DMS79 (cell line): ENCODE data around the gene SHISA7.

Experiments
- DNase-seq: peaks from one replicate; lab custom pipeline; 2025; lab: John Stamatoyannopoulos, UW

The SHISA7 gene

DNA sequence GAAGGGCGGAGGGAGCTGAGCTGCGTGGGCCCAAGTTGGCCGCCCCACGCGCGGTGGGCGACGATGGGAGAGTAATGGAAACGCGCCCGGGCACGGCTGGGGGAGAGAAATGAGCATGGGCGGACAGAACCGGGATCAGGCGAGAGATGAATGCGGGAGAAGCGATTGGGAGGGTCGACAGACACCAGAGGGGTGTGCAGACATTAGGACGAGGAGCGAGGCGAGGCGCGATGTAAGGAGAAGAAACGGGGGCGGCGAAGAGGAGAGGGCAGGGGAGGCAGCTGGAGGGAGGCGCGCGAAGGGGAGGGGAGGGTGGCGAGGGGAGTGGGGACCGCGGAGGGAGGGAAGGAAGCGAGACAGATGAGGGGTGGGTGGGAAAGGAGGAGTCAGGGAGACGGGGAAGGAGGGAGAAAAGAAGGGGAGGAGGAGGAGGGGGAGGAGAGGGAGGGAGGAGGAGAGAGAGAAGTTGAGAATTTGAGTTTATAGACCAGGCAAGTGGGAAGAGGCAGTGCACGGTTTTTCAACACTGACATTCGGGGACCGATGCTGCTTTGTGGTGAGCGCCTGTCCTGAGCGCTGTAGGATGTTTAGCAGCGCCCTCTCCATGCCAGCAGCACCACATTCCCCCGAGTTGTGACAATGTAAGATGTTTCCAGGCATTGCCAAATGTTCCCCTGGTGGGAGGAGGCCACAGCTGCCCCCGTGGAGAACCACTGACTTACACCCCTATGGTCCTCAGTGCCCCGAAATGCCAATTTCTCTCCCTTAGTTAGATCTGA is at the start of gene SHISA7:
TSS of gene SHISA7 (minus strand) at position 256 of the 779 bp plus-strand sequence. CDS start 437 bp downstream, outside the sequence.
- peak; percentile 50 for DNase-seq

DNA sequence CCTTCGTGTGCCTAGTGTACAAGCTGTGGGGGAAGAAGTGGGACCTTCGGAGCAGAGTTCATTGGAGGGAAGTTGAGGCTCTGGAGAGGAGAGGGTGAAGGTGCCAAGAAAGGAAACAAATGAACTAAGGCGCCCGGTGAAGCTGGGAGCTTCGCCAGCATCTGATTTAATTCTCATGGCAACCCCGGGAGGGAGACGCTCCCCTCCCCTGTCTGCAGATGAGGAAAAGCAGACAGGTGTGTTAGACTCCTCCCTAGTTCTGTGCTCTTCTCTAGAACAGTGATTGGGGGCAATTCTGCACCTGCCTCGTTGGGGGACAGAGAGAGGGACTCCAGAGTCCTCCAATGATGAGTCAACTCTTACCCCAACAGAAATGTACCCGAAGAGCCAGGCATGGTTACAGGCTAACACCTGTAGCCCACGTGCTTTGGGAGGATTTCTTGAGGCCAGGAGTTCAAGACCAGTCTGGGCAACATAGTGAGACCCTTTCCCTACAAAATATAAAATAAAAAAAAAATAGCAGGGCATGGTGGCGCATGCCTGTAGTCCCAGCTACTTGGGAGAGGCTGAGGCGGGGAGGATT is 49.4 kb upstream of the SHISA7 start:
- DNase-seq = no peak

DNA sequence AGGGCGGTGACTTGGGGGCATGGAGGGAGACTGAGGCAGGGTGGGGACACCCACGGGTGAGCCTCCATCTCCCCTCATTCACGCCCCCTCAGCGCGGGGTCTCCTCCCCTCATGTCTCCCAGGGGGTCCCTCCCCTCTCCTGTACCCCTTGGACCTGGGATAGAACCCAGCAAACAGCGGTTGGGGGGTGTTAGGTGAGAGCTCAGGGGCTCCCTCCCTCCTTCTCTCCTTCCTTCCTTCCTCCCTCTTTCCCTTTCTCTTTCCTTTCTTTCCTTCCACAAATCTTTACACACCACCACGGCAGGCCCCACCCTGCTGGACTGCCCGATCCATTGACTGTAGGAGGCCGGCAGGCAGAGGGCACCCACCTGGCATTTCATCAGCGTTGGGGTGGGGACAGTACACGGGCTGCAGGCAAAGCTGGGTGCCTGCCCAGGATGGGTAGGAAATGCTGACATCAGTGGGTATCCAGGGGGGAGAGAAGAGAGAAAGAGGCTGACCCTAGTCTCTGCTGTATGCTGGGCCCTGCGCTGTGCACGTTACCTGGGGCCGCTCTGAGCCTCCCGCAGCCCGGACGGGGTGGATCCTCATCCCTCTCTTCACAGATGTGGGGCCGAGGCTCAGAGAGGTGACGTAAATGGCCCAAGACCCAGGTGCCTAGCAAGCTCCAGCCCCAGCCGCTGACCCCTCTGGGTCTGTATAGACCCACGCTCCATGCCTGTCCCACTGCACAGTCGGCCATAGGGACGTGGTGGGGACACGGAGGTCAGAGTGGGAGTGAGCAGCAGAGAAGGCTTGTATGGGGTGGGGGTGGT is 48.7 kb upstream of the SHISA7 start:
- DNase-seq = no peak

DNA sequence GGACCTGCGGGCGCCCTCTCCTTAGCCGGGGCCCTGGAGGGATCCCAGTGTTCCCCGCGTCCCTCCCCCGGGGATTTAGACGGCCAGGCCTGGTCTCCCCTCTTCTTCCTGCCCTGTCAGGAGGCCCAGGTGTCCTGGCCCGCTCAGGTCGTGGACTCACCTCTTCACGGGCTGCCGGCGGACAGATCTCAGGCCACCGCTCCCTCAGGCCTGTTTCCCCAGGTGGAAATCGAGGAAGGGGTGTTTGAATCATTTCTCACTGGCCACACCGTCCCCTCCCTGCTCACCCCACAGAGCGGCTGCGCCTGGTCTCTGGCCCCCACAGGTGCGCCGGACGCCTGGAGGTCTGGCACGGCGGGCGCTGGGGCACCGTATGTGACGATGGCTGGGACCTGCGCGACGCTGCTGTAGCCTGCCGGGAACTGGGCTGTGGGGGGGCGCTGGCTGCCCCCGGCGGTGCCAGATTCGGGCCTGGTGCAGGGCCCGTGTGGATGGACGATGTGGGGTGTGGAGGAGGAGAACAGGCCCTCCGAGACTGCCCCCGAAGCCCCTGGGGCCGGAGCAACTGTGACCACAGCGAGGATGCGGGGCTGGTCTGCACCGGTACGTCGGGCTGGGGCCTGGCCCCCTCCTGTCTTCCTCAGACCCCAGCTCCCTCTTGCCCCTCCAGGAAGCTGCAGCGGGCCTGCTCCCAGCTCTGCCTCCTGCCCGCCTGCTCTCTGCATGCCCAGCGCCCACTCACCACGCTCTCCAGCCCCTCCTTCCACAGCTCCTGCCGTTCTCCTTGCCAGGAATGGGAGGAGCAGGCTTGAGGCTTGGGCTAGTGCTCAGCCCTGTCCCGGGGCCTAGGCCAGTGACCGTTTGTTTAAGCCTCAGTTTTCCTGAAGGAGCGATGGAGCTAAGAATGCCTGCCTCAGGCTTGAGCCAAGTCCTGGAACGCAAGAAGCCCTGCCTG is 47.7 kb upstream of the SHISA7 start:
- DNase-seq = no peak

- no peak for DNase-seq
Observed at GRCh38 chr19:55489711-55490477, 46.8 kb upstream of the SHISA7 start.

GRCh38 chr19:55488986-55489710 is 46.0 kb upstream of the SHISA7 start:
- no peak for DNase-seq

GRCh38 chr19:55487924-55488687 is 45.0 kb upstream of the SHISA7 start, which contains the start of gene SSC5D:
Gene SSC5D (plus strand): TSS chr19:55488436. CDS start chr19:55488590, 154 bp downstream.
- DNase-seq = no peak

GRCh38 chr19:55486971-55487923 is 44.1 kb upstream of the SHISA7 start:
- no peak for DNase-seq

DNA sequence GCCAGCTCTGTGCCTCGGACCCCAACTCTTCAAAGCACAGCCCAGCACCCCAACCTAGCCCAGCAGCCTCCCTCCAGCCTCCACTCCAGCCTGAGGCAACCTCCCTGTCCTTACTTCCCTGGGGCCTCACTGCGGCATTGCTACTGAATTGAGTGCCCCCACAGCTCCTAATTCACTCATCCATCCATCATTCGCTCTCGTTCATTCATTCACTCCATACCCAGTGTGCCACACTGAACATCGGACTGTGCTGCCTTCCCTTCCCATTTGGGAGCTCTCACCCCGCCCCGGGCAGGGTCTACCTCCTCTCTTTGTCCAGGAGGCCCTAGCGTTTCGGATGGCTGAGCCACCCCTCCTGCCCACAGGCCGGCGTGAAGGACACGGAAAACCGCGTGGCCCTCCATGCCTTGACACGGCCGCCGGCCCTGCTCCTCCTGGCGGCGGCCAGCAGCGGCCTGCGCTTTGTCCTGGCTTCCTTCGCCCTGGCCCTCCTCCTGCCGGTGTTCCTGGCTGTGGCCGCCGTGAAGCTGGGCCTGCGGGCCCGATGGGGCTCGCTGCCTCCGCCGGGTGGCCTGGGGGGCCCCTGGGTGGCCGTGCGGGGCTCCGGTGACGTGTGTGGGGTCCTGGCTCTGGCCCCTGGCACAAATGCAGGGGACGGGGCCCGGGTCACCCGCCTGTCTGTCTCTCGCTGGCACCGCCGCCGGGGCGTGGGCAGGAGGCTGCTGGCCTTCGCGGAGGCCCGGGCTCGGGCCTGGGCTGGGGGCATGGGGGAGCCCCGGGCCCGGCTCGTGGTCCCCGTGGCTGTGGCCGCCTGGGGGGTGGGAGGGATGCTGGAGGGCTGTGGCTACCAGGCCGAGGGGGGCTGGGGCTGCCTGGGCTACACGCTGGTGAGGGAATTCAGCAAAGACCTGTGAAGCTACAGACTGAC is 43.2 kb upstream of the SHISA7 start:
- DNase-seq = no peak

DNA sequence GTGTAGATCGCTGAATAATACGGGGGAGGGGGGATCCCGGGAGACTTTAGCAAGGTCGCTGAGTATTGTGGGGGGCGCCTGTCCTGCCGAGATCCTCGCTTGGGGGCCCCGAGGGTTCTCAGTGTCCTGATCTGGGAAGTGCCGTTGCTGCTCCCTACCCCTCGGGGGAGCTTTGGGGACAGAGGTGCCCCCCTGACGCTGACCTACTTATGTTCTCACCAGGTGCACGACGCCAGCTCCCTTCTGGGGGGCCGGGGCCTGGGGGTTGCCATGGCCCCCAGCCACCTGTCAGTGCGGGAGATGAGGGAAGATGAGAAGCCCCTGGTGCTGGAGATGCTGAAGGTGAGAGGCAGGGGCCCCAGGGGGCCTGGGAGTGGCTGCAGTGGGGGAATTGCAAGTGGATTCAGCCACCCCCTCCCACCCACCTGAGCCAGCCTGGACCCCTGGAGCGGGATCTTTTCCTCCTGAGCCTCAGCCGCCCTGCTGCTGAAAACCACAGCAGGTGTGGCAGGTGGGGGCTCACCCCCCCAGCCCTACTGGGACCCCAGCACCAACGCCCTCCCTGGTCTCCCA is 42.4 kb upstream of the SHISA7 start:
- DNase-seq = no peak

- DNase-seq = peak; percentile 35
Observed at GRCh38 chr19:55484593-55485438, 41.7 kb upstream of the SHISA7 start, which contains the start of gene NAT14. Gene NAT14 (plus strand): TSS chr19:55485188. CDS start chr19:55485709, 521 bp downstream.

GRCh38 chr19:55483706-55484592 is 40.8 kb upstream of the SHISA7 start:
- DNase-seq = no peak

GRCh38 chr19:55482967-55483705 is 40.0 kb upstream of the SHISA7 start:
- DNase-seq = no peak
